GM18508 (cell line): ENCODE measurements around the gene ERG.

Experiments used
- ATAC-seq: cut with Tn5 transposase; IDR thresholded peaks from one replicate; pipeline ENCODE4 v1.9.1; 2021; ENCODE audit warnings: moderate number of reproducible peaks; ENCODE audit not compliant: insufficient read depth, unreplicated experiment

The ERG gene

DNA sequence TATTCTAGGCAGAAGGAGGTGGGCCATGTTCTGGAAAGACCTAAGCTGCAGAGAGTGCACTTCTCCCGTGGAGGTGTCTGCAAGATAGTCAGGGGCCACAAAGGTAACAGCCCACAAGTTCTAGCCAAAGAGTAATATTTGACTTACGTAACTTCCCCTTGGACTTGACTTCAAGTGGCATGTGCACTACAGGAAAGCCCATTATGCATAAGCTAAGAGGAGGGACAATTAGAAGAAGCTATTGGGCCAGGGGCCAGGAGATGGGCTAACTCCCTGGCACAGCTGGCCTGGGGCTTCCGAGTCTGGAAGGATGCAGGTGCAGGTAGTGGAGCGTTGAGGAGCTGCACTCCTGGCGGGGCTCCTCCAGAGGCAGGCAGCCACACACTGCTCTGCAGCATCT is 58.3 kb downstream of the ERG start:
- ATAC-seq: no peak

DNA sequence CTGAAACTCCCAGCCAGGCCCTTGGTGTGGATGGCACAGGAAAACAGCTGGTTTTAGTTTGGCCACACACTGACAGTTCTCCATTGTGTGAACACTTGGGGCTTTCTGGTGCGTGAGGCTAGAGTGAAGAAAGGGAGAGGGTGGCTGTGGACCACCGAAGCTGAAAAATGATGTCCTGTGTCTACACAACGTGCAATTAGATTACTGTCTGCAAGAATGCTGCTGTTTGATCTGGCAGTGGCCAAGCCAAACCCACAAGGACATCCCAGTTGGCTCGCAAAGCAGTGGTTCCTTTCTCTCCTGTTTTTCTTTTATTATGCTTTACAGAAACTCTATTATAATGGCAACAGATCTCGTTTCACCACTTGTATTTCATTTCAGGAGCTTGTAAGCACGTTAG is 58.9 kb downstream of the ERG start:
- ATAC-seq: no peak

DNA sequence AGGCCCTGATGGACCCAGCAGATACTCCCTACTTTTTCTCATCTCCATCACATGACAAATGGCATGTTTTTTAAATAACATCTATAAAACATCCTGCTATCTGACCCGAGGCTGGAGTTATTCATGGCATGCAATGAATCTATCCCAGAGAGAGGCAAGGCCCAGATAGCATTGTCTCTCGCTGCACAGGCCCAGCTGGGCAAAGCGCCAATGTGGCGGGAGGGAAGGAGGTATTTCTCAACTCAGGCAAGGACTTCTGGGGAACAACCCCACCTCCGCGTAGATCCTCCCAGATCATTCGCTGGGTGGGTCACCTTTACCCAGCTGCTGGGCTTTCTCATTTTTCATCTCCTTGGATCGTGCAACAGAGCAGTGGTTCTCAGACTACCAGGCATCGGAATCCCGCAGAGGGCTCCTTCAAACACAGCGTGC is 59.8 kb downstream of the ERG start:
- no peak for ATAC-seq

DNA sequence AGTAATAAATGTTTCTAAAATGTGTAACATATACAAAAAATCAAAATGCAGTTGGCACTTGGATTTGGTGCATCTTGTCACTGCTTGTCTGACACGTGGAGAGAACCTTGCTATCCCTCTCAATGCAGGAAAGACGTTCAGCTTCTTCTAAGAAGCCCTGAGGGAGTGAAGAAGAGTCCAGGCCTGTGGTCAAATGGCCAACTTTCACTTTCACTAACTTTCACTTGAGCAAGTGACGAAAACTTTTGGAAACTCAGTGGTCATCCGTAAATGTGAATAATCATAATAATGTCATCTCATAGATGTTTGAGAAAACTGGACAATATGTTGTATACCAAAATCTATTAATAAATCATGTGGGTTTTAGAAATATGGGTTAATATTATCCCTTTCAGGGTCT is 61.9 kb downstream of the ERG start:
- ATAC-seq: no peak

DNA sequence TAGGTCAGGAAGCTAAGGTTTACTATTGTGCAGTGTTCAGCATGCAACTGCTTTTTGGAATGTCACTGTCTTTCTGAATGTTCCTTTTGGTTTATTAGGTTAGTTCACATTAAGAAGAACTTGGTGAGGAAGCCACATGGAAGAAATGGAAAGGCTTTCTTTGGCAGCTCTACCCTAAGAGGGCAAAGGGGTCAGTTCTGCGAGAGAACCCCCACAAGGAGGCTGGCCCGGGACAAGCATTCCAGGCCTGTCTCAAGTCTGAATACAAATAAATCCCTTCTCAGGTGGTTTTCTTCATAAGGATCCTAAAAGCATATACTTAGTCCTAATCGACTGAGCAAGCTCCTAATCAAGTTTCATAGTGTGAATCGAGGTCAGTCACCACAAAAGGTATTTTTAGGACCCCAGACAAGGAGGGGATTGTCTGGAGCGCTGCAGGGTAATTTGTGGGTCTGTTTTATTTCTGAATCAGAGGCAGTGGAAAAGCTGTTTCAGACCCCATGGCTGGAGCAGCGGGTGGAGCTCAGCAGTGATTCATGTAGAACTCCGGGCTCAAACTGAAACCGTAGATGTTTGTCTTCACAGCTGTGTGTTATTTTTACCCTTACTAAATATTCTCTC is 63.3 kb downstream of the ERG start:
- no peak for ATAC-seq

DNA sequence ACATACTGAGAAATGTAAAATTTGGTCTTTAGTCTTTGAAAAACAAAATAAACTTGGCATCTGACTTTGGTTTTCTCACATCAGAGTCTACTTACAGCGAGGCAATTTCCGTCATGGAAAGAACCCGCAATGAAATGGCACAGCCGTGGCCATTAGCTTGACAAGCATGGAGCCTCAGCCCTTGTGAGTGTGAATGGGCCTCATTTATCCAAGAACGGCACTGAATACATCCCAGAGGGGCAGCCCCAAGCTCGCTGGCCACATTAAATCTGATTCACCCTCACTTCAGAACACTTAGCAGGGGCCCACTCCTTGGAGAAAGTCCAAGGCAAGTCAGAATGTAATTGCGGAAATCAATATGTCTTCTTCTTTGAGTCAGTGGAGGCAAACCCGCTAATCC is 64.8 kb downstream of the ERG start:
- ATAC-seq: no peak

DNA sequence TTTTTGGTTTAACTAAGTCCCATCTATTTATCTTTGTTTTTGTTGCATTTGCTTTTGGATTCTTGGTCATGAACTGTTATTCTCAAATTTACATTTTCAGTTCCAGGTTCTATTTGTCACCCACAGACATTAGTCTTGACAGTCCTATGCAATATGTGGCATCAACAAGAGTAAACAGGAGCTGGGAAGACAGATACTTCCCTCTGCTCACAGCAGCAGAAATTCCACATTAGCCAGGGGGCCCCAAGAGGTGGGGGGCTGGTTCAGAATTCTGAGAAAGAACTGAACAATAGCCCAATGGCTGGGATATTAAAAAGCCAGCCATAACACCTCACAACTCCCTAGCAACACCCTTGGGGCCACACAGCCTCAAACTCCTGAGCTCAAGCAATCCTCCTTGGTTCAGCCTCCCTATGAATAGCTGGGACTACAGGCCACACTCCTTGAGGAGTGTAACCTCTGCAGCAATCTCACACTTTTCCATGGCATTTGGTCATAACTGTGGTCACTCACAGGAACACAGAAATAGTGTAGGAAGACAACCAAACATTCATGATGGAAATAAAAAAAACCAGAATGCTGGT is 67.8 kb downstream of the ERG start:
- ATAC-seq: no peak

DNA sequence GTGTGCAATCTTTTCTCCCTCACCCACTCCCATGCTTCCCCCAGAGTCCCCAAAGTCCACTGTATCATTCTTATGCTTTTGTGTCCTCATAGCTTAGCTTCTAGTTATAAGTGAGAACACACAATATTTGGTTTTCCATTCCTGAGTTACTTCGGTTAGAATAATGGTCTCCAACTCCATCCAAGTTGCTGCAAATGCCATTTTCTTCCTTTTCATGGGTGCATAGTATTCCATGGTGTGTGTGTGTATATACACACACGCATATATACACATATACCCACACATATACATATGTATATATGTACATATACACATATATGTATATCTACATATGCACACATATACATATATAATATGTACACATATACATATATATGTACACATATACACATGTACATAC is 69.3 kb downstream of the ERG start:
- no peak for ATAC-seq

DNA sequence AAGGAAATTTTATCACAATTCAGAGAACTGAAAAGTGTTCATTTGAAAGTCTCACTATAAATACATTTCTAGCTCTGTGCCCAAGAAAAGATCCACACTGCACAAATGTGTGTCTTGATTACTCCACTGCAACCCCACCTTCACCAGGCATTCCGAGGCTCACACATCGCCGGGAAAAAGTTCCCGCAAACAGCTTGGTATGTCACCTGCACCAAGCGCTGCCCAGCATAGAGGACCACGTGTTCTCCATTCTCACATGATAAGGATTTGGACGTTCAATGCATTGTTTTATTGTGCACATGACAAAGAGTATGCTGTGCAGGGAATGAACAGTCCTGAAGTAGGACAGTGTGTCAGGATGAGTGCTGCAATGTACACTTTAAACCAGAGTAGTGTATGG is 70.1 kb downstream of the ERG start:
- ATAC-seq: no peak

DNA sequence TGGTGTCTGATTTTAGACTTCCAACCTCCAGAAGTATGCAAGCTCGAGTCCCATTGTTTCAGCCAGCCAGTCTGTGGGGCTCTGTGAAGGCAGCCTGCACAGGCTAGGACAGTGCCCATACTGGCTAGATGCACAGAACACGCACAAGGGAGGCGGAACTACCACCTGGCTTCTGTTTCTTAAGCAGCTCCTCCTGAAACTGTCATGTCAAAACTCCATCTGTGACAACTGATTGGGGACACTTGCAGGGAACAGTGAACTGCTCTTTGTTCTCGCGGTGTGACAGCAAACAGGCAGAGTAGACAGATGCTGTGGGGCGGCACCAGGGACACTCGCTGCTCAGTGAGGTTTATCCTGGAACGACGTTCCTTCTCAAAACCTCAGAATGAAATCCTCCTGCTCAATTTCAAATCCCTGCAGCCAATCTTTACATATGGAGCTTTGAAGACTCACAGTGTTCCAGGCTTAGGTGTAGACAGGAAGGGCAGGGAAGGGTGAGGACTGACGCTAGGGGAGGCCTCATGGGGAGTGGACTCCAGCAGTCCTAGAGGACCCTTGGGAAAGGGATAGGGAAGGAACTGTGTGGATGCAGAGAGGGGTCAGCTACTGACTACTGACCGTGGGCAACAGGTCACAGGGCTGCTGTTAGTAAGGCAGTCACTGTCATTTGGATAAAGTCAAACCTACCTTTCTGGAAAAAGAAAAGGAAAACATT is 73.8 kb downstream of the ERG start:
- ATAC-seq: no peak

DNA sequence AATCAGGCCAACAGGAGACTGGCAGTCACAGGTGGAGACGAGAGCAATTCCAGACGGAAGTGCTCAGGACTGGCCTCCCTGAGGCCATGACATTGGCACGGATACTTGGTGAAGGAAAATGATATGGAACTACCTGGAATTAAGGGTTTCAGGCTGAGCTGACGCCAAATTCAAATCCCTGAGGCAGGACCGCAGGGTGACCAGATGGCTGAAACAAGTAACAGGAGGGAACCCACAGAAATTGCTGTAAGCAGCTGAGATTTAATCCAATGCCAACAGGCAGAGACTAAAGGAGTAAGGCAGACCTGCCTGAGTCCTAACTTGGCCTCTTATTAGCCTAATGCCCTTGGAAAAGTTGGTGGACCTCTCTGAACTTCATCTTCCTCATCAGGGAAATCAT is 76.2 kb downstream of the ERG start:
- ATAC-seq: no peak

DNA sequence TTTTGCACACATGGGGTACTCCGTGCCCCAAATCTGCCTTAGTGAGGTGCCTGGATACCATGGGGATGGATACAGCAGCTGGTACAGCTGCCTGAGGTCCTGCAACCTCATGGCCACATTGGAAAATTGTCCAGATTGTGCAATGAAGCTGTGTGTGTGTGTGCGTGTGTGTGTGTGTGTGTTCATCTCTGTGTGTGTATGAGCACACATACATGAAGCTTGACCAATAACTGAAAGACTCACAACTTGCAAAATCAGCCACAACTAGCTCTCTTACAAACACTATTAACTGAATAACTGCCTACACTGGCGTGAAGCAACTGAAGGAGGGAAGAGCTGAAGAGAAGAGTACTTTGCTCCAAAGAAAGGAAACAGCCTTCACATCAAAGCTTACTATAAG is 78.1 kb downstream of the ERG start:
- no peak for ATAC-seq

DNA sequence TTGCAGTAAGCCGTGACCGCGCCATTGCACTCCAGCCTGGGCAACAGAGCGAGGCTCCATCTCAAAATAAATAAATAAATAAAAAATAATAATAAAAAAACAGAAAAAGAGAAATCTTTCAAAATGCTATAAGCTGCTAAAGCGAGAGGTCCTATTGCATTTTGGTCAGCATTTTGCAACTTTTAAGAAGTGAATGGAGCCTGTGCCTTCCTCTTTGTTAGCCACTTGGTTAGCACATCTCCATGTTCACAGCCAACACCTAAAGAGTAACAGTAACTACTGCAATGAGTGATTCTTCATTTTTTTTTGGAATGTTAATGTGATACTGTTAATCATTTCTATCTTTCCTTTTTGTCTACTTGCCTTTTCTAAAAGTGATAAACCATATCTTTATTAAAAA is 80.6 kb downstream of the ERG start:
- ATAC-seq: no peak

DNA sequence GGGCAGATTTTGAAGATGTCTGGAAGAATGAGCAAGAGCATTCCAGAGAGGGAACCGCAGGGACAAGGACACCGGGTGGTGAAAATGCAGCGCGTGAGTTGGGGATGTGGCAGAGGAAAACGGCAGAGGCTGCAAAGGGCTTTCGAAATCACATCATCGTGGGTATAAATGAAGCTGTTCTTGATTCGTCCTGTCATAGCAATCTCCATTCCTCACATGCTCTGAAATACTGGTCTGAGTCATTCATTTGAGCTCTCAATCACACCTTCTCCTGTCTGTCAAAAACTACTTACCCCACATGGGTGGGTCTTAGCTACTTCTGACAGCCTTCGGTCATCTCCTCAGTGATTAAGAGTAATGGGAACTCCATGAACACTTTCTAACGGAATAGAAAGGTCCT is 81.5 kb downstream of the ERG start:
- no peak for ATAC-seq

DNA sequence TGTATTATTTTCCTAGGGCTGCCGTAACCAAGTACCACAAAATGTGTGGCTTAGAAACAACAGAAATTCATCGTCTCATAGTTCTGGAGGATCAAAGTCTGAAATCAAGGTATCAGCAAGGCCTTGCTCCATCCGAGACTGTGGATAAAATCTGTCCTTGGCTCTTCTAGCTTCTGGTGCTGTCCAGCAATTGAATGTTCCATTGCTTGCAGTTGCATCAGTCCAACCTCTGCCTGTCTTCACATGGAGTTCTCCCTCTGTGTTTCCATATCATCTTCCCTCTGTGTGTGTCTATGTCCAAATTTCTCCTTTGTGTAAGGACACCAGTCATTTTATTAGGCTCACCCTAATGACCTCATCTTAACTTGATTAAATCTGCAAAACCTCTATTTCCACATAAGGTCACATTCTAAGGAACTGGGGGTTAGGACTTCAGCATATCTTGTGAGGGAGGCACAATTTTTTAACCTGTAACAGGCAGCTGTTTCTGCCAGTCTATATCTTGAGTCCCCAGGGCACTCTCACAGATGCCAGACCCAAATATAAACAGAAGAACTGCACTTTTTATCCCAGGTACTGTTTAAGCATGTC is 84.2 kb downstream of the ERG start:
- ATAC-seq: no peak

DNA sequence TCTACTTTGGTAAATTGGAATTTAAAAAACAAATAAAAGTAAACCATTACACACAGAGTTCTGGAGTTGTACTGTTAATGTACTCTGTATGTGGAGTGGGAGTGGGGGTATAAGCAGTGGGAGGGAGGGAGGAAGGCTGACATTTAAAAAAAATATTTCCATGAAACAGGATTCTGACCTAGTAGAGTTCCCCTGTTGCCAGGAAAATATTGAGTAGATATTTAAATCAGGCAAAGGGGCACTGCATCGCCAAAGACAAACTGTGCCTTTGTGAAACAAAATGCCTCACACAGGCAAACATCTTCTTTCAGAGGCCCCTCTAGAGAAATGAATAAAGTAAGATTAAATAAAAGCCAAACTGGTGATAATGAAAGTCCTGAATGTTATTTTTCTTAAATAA is 87.8 kb downstream of the ERG start:
- ATAC-seq: no peak

DNA sequence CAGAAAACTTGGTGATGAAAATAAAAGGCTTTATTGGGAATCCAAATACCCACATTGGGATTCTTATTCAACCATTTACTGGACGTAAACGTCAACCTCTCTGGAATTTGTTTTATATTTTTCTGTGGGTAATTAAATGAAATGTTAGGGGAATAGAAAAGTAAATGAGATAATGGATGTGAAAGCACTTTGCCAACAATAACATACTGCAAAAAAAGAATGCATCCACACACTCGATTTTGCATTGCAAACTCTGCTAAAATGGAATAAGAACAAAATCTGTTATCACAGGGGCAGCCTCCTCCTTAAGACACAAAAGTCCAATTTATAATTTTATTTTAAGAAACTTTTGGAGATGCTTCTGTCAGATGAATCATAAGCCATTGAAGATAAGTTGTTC is 88.4 kb downstream of the ERG start:
- no peak for ATAC-seq

DNA sequence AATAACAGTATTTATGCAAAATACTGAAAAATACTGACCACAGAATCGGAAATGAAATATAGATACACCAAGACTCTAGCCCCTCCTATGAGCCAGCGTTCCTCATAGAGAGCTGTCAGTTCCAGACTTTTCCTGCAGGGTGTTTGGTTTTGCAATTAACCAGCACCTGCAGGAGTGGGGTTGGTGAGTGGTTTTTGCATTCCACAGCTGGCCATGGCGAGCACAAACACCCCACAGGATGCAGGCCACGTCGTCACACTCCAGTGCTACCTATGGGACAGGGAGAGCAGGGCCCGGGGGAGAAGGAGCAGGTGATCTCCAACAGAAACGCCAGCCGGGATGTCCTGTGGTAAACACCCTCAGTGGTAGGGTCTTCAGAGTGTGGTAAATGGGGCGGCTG is 94.1 kb downstream of the ERG start:
- ATAC-seq: no peak

DNA sequence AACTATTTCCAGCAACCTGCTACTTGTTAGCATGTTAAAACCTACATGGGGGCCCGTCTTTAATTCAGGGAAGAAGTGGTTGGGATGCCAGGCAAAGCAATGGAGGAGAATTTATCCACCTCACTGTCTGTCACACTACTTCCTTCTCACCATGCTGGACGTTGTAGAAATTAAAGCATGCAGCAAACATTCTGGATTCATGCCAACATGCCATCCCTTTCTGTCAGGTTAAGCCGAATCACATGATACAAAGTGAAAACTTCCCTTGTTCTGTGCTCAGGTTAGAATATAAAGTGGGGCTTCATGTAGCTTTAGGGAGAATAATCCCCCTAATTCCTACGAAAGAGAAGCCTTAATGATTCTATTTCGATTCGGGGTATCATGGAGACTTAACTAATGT is 95.5 kb downstream of the ERG start:
- ATAC-seq: no peak

DNA sequence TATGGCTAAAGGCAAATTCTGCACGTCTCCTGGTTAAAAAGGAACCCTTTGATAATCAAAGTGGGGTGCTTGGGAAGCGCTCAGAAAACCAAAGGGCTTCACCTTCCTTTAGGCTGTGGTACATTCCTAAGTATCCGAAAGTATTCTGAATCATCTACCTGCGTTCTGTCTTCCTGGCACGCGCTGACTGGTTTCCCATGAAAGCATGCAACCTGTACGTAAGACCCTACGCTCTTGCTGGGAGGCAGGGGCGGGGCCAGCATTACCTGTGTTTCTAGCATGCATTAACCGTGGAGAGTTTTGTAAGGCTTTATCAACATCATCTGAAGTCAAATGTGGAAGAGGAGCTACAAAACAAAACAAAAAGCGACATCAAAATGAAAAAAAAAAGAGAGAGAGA is 96.0 kb downstream of the ERG start:
- no peak for ATAC-seq

DNA sequence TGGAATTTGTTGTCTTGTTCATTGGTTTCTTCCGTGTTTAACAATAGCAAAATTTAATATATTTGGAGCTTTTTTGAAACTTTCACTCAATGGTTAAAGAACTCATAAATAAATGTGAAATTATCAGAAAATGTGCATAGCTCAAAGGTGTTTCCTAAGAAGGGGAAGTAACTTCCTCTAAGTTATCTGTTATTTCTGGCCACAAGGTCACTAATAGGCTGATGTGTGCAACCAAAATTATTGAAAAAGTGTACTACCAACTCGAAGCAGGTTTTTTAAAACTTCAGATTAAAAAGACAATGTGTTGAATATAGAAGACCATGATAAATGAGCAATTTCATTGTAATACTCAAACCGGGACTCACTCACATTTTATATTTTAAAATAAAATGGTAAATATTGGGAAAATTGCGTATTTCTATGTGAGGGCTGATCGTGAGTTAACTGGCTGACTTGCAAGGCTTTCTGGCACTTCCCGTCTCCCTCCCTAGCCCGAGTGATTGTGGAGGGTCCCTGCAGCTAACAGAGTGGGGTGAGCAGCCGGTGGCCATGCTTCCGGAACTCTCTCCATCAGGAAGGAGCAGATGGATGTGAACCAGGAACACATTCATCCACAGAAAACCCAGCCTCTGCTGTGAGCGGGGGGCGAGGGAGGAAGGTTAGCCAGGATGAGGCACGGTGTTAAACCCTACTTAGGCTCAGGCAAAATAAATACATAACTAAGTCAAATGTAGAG is 96.9 kb downstream of the ERG start:
- no peak for ATAC-seq
